Measurements from ENCODE around the gene KPNA5.

KPNA5 gene

DNA sequence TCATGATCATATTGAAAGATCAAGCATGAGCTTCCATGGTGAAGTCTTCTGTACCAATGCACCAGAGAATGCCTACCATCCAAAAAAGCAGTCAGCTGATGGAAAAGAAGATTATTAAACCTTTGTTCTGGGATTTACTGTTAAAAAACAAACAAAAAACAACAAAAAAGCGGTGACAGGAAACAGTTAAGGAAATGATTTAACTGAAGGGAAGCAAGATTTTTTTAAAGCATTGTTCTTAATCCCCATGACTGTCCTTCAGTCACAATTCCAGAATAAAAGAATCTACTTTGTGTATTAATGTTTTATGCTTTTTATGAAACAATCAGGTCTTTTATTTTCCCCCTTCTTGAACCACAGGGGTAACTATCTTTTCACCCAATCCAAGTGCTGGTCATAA lies 60.6 kb downstream of the KPNA5 start:
- H3K9me3 ChIP-seq (ENCODE audit: control insufficient read depth, low read length), result peaks cover 3% of the 10 kb centered on the region
- no peaks in the 10 kb centered on the region for H3K4me1 ChIP-seq (ENCODE audit: control insufficient read depth, insufficient read depth, low read length, poor library complexity, severe bottlenecking)
- DNase-seq, result no peak
- no peak overlapping the region for H3K27ac ChIP-seq (ENCODE audit: insufficient read depth, low read length, poor library complexity, severe bottlenecking)
- no peak overlapping the region for H3K4me3 ChIP-seq (ENCODE audit: insufficient read depth, low read depth, low read length, poor library complexity, severe bottlenecking)
- no peaks in the 10 kb centered on the region for H3K36me3 ChIP-seq (ENCODE audit: control insufficient read depth, insufficient read depth, low read length)
- no peaks in the 10 kb centered on the region for H3K27me3 ChIP-seq (replicated peaks; ENCODE audit: control insufficient read depth, insufficient read depth, low read length, poor library complexity, severe bottlenecking)

DNA sequence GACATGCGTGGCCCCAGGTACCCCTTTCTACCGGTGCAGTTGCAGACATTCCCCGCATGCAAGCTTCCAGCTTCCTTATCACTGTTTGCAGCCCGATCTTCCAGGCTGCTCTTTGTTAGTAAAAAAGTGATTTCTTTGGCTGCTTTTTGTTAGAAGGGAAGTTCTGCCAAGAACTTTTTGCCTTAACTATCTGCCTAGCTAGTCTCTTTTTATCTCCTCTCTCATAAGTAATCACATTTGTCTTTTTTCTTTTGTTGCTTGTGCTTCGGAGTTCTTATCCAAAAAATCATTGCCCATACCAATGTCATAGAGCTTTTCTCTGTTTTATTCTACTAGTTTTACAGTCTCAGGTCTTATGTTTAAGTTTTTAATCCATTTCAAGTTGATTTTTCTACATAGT lies 64.2 kb downstream of the KPNA5 start:
- Histone ChIP-seq H3K4me1 (ENCODE audit: control insufficient read depth, insufficient read depth, low read length, poor library complexity, severe bottlenecking) (no peaks in the 10 kb centered on the region), H3K36me3 (ENCODE audit: control insufficient read depth, insufficient read depth, low read length) (no peaks in the 10 kb centered on the region), H3K27me3 (replicated peaks; ENCODE audit: control insufficient read depth, insufficient read depth, low read length, poor library complexity, severe bottlenecking) (no peaks in the 10 kb centered on the region), H3K9me3 (ENCODE audit: control insufficient read depth, low read length) (no peaks in the 10 kb centered on the region), H3K27ac (ENCODE audit: insufficient read depth, low read length, poor library complexity, severe bottlenecking) (no peak overlapping the region), H3K4me3 (ENCODE audit: insufficient read depth, low read depth, low read length, poor library complexity, severe bottlenecking) (no peak overlapping the region)
- DNase-seq, result no peak

DNA sequence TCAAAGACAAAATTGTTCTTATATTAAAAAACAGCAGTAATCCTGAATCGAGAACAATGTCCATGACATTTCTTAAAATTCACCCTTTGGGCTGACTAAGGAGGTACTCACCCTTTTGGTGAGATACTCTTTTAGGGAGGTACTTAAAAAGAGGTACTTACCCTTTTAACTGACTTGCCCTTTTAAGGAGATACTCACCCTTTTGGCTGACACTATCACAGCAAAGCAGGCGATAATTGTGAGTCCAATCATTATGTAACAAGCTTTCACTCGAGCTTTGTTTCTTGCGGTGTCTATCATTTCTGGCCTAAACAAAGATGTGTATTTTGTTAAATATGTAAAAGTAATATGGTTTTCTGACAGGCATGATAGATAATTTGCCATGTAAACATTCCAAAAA lies 80.8 kb downstream of the KPNA5 start:
- DNase-seq, result no peak
- Histone ChIP-seq H3K36me3 (ENCODE audit: control insufficient read depth, insufficient read depth, low read length) (no peaks in the 10 kb centered on the region), H3K27me3 (replicated peaks; ENCODE audit: control insufficient read depth, insufficient read depth, low read length, poor library complexity, severe bottlenecking) (peaks cover 23% of the 10 kb centered on the region), H3K27ac (ENCODE audit: insufficient read depth, low read length, poor library complexity, severe bottlenecking) (no peak overlapping the region), H3K4me3 (ENCODE audit: insufficient read depth, low read depth, low read length, poor library complexity, severe bottlenecking) (no peak overlapping the region), H3K4me1 (ENCODE audit: control insufficient read depth, insufficient read depth, low read length, poor library complexity, severe bottlenecking) (no peaks in the 10 kb centered on the region), H3K9me3 (ENCODE audit: control insufficient read depth, low read length) (no peaks in the 10 kb centered on the region)

DNA sequence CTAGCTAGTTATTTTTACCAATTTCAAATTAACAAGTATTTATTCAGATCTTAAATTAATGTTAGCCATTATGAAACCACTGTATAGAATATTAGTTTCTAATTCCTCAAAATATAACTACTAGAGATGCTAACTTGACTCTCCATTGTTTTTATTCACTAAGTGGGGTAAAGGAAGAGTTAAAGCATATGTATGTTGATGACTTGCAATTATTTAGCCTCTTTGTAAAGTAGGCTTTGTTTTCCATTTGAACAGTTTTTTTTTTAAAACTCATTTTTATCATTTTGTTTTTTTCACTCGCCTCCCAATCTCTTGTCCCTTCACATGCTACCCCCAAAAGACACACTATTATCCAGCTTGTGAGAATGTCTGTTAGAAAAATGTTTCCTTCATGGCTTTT lies 81.2 kb downstream of the KPNA5 start:
- no peaks in the 10 kb centered on the region for H3K4me1 ChIP-seq (ENCODE audit: control insufficient read depth, insufficient read depth, low read length, poor library complexity, severe bottlenecking)
- H3K27ac ChIP-seq (ENCODE audit: insufficient read depth, low read length, poor library complexity, severe bottlenecking), result no peak overlapping the region
- no peaks in the 10 kb centered on the region for H3K9me3 ChIP-seq (ENCODE audit: control insufficient read depth, low read length)
- DNase-seq, result no peak
- no peaks in the 10 kb centered on the region for H3K36me3 ChIP-seq (ENCODE audit: control insufficient read depth, insufficient read depth, low read length)
- H3K4me3 ChIP-seq (ENCODE audit: insufficient read depth, low read depth, low read length, poor library complexity, severe bottlenecking), result no peak overlapping the region
- H3K27me3 ChIP-seq (replicated peaks; ENCODE audit: control insufficient read depth, insufficient read depth, low read length, poor library complexity, severe bottlenecking), result peaks cover 27% of the 10 kb centered on the region

DNA sequence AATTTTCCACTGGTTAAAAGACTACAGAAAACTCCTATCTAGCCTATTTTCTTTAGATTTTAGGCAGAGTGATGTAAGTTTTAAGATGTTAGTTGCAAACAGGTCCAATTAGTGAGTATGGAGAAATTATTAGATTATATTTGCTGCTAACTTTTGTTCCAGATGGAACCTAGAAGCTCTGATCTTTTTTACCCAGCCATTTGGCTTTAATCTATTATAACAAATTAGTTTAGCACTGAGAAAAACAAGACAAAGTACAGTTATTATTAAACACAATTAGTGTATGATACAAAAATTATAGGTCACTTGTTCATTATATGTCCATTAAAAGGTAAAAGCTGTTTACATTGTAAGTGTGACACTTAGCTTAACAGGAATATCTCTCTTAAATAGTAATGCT lies 82.0 kb downstream of the KPNA5 start:
- DNase-seq, result no peak
- Histone ChIP-seq H3K9me3 (ENCODE audit: control insufficient read depth, low read length) (no peaks in the 10 kb centered on the region), H3K4me3 (ENCODE audit: insufficient read depth, low read depth, low read length, poor library complexity, severe bottlenecking) (no peak overlapping the region), H3K27me3 (replicated peaks; ENCODE audit: control insufficient read depth, insufficient read depth, low read length, poor library complexity, severe bottlenecking) (peaks cover 28% of the 10 kb centered on the region), H3K27ac (ENCODE audit: insufficient read depth, low read length, poor library complexity, severe bottlenecking) (no peak overlapping the region), H3K4me1 (ENCODE audit: control insufficient read depth, insufficient read depth, low read length, poor library complexity, severe bottlenecking) (no peaks in the 10 kb centered on the region), H3K36me3 (ENCODE audit: control insufficient read depth, insufficient read depth, low read length) (no peaks in the 10 kb centered on the region)

DNA sequence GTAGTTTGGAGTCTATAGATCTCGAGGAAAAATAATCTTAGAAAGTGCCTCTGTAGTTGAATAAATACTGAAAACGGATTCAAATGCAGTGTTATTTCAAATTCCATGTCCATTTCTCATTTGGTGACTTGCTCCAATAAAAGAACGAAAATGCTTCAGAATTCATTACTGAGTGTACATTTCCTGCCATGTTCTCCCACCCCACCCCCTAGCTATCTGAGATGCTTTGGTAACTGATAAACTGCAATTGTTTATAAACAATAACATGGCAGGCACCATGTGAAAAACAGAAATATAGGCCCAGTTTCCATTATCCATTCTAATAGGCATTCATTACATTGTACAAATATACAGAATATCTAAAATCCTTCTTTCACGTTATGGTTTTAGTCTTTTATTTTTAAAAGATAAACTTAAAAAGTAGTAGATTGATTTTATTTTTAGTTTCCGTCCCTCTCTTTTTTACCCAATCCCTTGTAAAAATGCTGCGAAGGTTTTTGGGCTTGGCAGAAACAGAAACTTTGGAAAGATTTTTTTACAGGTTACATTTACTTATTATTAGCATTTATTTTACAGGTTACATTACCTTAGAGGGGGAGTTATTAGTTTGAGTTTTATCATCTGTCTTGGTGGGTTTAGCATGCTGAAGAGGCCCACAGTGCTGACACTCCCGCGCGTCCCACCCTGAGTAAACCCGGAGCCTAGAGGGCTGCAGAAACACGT lies 83.1 kb downstream of the KPNA5 start:
- Histone ChIP-seq H3K27me3 (replicated peaks; ENCODE audit: control insufficient read depth, insufficient read depth, low read length, poor library complexity, severe bottlenecking) (peaks cover 28% of the 10 kb centered on the region), H3K4me3 (ENCODE audit: insufficient read depth, low read depth, low read length, poor library complexity, severe bottlenecking) (no peak overlapping the region), H3K27ac (ENCODE audit: insufficient read depth, low read length, poor library complexity, severe bottlenecking) (no peak overlapping the region), H3K36me3 (ENCODE audit: control insufficient read depth, insufficient read depth, low read length) (no peaks in the 10 kb centered on the region), H3K9me3 (ENCODE audit: control insufficient read depth, low read length) (no peaks in the 10 kb centered on the region), H3K4me1 (ENCODE audit: control insufficient read depth, insufficient read depth, low read length, poor library complexity, severe bottlenecking) (no peaks in the 10 kb centered on the region)
- DNase-seq, result no peak

DNA sequence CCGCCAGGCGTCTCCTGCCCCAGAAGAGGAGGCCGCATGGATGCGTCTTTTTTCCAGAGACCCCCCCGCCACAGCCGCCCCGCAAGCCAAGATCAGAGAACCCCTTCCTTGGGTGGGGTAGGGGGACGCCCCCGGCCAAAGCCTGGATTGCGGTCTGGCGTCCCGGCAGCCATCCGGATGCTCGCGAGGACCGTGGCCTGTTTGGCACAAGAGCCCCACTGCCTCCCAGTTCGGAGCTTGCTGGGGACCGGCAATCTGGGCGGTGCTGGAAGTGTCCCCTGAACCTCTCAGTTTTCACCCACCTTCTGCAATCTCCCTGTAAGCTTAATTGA lies 83.6 kb downstream of the KPNA5 start:
- no peak overlapping the region for H3K27ac ChIP-seq (ENCODE audit: insufficient read depth, low read length, poor library complexity, severe bottlenecking)
- H3K4me3 ChIP-seq (ENCODE audit: insufficient read depth, low read depth, low read length, poor library complexity, severe bottlenecking), result no peak overlapping the region
- H3K9me3 ChIP-seq (ENCODE audit: control insufficient read depth, low read length), result no peaks in the 10 kb centered on the region
- no peaks in the 10 kb centered on the region for H3K36me3 ChIP-seq (ENCODE audit: control insufficient read depth, insufficient read depth, low read length)
- peaks cover 28% of the 10 kb centered on the region for H3K27me3 ChIP-seq (replicated peaks; ENCODE audit: control insufficient read depth, insufficient read depth, low read length, poor library complexity, severe bottlenecking)
- DNase-seq, result no peak
- no peaks in the 10 kb centered on the region for H3K4me1 ChIP-seq (ENCODE audit: control insufficient read depth, insufficient read depth, low read length, poor library complexity, severe bottlenecking)

DNA sequence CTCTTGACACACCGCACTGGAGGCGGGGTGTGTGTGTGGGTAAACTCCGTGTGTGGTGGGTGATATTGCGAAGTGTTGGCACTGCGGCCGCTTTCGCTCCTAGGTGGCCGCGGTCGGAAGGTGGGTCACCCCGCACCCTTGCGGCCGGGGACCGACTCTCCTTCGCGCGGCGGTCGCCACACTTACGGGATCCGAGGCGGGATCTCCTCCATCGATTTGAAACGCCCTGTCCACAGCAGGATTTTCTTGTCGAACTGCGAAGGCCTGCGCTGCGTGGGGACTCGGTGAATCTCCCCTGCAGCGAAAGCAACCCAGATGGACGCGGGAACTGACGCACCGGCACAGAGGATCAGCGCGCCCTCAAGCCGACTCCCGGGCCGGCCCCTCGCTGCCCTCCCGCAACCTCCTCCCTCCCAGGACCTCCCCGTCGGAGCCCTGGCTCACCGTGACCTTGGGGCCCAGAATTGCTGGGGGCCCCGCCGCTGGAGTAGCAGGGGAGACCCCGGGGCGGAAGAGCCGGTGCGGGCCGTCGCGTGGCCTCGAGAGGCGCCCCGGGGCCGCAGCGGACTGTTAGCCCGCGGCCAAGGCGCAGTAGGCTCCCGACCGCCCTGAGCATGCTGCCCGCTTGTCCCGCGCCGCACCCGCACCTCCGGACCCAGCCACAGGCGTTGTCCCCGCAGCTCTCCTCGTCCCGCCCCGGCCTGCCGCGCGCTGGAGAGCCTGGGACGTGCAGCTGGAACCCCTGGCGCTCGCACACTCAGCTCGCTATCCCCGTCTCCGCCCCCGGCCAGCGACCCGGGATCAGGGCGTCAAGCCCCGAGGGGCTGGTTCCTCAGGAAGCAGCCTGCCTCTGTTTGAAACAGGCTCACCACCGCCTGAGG lies 84.2 kb downstream of the KPNA5 start, which contains the start of gene FAM162B:
Gene FAM162B (minus strand): TSS at position 759 of the 881 bp plus-strand sequence. CDS start 143 bp downstream, at position 616.
- Histone ChIP-seq H3K9me3 (ENCODE audit: control insufficient read depth, low read length) (no peaks in the 10 kb centered on the region), H3K36me3 (ENCODE audit: control insufficient read depth, insufficient read depth, low read length) (no peaks in the 10 kb centered on the region), H3K27me3 (replicated peaks; ENCODE audit: control insufficient read depth, insufficient read depth, low read length, poor library complexity, severe bottlenecking) (peaks cover 28% of the 10 kb centered on the region), H3K27ac (ENCODE audit: insufficient read depth, low read length, poor library complexity, severe bottlenecking) (no peak within 1 kb of the TSS), H3K4me1 (ENCODE audit: control insufficient read depth, insufficient read depth, low read length, poor library complexity, severe bottlenecking) (no peaks in the 10 kb centered on the region), H3K4me3 (ENCODE audit: insufficient read depth, low read depth, low read length, poor library complexity, severe bottlenecking) (peak within 1 kb of the TSS; percentile 16)
- DNase-seq, result no peak

DNA sequence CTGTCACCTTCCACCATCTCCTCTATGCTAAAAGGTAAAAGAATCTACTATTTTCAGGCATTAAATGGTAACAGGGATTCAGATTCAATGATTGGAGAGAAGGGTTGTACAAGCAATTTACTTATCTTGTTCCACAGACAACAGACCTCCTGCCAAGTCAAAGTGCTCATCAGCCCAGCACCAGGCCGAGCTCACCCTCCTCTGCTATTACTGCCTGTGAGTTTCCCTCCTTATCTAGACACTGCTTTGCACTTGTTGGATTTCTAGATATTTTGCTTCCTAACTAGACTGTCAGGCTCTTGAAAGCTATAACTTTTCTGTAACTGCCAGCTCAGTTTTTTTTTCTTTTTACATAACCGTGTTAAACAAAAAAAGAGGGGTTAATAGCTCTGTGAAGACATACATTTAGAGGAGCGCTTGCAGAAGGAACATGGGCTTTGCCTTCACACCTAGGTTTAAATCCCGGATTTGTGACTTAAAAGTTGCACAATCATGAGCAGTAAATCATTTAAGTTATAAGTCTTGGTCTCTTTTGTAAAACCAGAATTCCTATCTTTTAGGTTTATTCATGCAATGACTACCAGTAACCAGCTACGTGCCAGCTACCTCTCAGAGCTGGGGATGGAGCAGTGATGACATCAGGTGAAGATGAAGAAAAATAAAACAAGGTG lies 85.6 kb downstream of the KPNA5 start:
- Histone ChIP-seq H3K4me3 (ENCODE audit: insufficient read depth, low read depth, low read length, poor library complexity, severe bottlenecking) (no peak overlapping the region), H3K4me1 (ENCODE audit: control insufficient read depth, insufficient read depth, low read length, poor library complexity, severe bottlenecking) (no peaks in the 10 kb centered on the region), H3K9me3 (ENCODE audit: control insufficient read depth, low read length) (no peaks in the 10 kb centered on the region), H3K36me3 (ENCODE audit: control insufficient read depth, insufficient read depth, low read length) (no peaks in the 10 kb centered on the region), H3K27ac (ENCODE audit: insufficient read depth, low read length, poor library complexity, severe bottlenecking) (no peak overlapping the region), H3K27me3 (replicated peaks; ENCODE audit: control insufficient read depth, insufficient read depth, low read length, poor library complexity, severe bottlenecking) (peaks cover 28% of the 10 kb centered on the region)
- DNase-seq, result no peak

DNA sequence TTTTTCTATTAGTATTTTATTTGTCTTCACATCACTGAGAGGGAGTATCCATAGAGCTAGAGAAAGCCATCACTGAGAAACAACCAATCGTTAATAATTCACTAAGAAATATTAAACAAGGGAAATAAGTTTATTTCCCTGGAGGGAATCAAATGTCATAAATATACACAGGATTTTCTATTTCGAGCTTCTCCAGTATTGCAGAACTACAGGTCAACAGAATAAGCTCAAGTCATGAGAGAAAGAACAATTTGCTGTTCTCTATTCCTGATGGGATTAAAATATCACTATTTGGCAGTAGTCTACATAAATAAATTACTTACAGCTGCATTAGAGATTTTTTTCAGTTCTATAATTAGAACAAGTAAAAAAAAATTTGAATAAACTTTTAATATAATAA lies 86.7 kb downstream of the KPNA5 start:
- Histone ChIP-seq H3K9me3 (ENCODE audit: control insufficient read depth, low read length) (no peaks in the 10 kb centered on the region), H3K4me3 (ENCODE audit: insufficient read depth, low read depth, low read length, poor library complexity, severe bottlenecking) (no peak overlapping the region), H3K4me1 (ENCODE audit: control insufficient read depth, insufficient read depth, low read length, poor library complexity, severe bottlenecking) (no peaks in the 10 kb centered on the region), H3K36me3 (ENCODE audit: control insufficient read depth, insufficient read depth, low read length) (no peaks in the 10 kb centered on the region), H3K27ac (ENCODE audit: insufficient read depth, low read length, poor library complexity, severe bottlenecking) (no peak overlapping the region), H3K27me3 (replicated peaks; ENCODE audit: control insufficient read depth, insufficient read depth, low read length, poor library complexity, severe bottlenecking) (peaks cover 25% of the 10 kb centered on the region)
- no peak for DNase-seq
